MCF 10A (cell line): Measurements from ENCODE around the gene CD180. TPM values are rescaled to one million over a fixed set of nuclear protein-coding genes. Genes with fewer than 3 reads are reported as not detected.

Experiments
- BruUV-seq: library from RNA; stranded (reverse); fragments of 400-500 nt; replicated peaks from 2 replicates; lab custom pipeline; 2021; lab: Mats Ljungman, UMichigan
- CTCF ChIA-PET: fragments of 300-600 bp; sonication (Branson Sonifier 250); formaldehyde crosslinking; extraction: SDS; loops from one replicate; lab custom pipeline; 2021; ENCODE audit warnings: antibody characterized with exemption, inconsistent platforms; lab: Yijun Ruan, JAX
- POLR2A ChIA-PET: fragments of 300-600, 350-650 bp; sonication (Branson Sonifier 250); formaldehyde crosslinking; extraction: SDS; loops from one replicate; lab custom pipeline; 2020; ENCODE audit warnings: antibody characterized with exemption, inconsistent platforms; lab: Yijun Ruan, JAX
- DNase-seq: peaks from one replicate; pipeline ENCODE4 v3.0.0-alpha.2; 2018; ENCODE audit not compliant: unreplicated experiment
- H3K27ac Mint-ChIP-seq: one replicate; pipeline ENCODE4 v1.8.0; 2022; ENCODE audit warnings: mild to moderate bottlenecking, low read depth, mixed read lengths; ENCODE audit not compliant: unreplicated experiment
- H3K27me3 Mint-ChIP-seq: one replicate; pipeline ENCODE4 v1.8.0; 2022; ENCODE audit warnings: mixed read lengths; ENCODE audit not compliant: insufficient read depth, unreplicated experiment
- H3K36me3 Mint-ChIP-seq: one replicate; pipeline ENCODE4 v1.8.0; 2022; ENCODE audit warnings: mild to moderate bottlenecking, moderate library complexity, mixed read lengths; ENCODE audit not compliant: insufficient read depth, unreplicated experiment
- H3K4me1 Mint-ChIP-seq: one replicate; pipeline ENCODE4 v1.8.0; 2022; ENCODE audit warnings: mixed read lengths; ENCODE audit not compliant: insufficient read depth, unreplicated experiment
- H3K4me3 Mint-ChIP-seq: one replicate; pipeline ENCODE4 v1.8.0; 2022; ENCODE audit warnings: mild to moderate bottlenecking, moderate library complexity, mixed read lengths; ENCODE audit not compliant: unreplicated experiment
- H3K9me3 Mint-ChIP-seq: one replicate; pipeline ENCODE4 v1.8.0; 2022; ENCODE audit warnings: mixed read lengths; ENCODE audit not compliant: unreplicated experiment
- intact Hi-C: fragments of 100-400 bp; cut with micrococcal nuclease; formaldehyde crosslinking; loops from 2 replicates; pipeline ENCODE4 v1.14.1; 2022
- total RNA-seq: library from RNA; stranded (reverse); gene quantifications from 2 replicates; pipeline ENCODE4 v1.2.3, GENCODE V29; 2022
- TF ChIP-seq, protein P1 (sequence below): fragments of 200-600 bp; IDR thresholded peaks from one replicate; pipeline ENCODE4 v1.8.0; 2022; ENCODE audit warnings: antibody characterized with exemption, mild to moderate bottlenecking; ENCODE audit not compliant: unreplicated experiment

Gene CD180
- total RNA-seq, 1 experiment from 2014 or later = 0.07 TPM

DNA sequence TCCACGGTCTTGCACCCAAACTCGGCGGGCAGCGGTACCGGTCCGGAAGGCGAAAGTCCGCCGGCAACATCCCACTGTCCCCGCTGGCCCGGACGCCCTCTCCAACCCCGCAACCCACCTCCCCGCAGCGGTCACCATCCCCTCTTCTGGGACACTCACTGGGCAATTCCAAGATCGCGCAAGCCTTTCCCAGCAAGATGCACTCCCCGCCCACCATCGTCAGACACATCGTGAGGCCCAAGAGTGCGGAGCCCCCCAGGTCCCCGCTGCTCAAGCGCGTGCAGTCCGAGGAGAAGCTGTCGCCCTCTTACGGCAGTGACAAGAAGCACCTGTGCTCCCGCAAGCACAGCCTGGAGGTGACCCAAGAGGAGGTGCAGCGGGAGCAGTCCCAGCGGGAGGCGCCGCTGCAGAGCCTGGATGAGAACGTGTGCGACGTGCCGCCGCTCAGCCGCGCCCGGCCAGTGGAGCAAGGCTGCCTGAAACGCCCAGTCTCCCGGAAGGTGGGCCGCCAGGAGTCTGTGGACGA, 33.3 kb downstream of the CD180 start:
- no peaks in the 10 kb centered on the region for H3K9me3 Mint-ChIP-seq
- no peak overlapping the region for H3K27ac Mint-ChIP-seq
- DNase-seq = no peak
- no peak overlapping the region for H3K4me3 Mint-ChIP-seq
- no TSS peak for BruUV-seq
- intact Hi-C loops = no loop called here
- H3K36me3 Mint-ChIP-seq = peaks cover 46% of the 10 kb centered on the region
- POLR2A ChIA-PET = interaction anchor here (1.1 to 5.7 kb wide), 2 partner anchors 44 to 84 kb away, joined by 3 to 63 read pairs; no protein-coding TSS in a partner anchor
- H3K4me1 Mint-ChIP-seq = peaks cover 18% of the 10 kb centered on the region
- CTCF ChIA-PET = interaction anchor here (0.5 to 11.3 kb wide), 4 partner anchors 36 to 855 kb away, joined by 3 to 220 read pairs (median 4); no protein-coding TSS in a partner anchor
- TF ChIP-seq, protein P1, sequence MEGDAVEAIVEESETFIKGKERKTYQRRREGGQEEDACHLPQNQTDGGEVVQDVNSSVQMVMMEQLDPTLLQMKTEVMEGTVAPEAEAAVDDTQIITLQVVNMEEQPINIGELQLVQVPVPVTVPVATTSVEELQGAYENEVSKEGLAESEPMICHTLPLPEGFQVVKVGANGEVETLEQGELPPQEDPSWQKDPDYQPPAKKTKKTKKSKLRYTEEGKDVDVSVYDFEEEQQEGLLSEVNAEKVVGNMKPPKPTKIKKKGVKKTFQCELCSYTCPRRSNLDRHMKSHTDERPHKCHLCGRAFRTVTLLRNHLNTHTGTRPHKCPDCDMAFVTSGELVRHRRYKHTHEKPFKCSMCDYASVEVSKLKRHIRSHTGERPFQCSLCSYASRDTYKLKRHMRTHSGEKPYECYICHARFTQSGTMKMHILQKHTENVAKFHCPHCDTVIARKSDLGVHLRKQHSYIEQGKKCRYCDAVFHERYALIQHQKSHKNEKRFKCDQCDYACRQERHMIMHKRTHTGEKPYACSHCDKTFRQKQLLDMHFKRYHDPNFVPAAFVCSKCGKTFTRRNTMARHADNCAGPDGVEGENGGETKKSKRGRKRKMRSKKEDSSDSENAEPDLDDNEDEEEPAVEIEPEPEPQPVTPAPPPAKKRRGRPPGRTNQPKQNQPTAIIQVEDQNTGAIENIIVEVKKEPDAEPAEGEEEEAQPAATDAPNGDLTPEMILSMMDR = no peak
- no peaks in the 10 kb centered on the region for H3K27me3 Mint-ChIP-seq

DNA sequence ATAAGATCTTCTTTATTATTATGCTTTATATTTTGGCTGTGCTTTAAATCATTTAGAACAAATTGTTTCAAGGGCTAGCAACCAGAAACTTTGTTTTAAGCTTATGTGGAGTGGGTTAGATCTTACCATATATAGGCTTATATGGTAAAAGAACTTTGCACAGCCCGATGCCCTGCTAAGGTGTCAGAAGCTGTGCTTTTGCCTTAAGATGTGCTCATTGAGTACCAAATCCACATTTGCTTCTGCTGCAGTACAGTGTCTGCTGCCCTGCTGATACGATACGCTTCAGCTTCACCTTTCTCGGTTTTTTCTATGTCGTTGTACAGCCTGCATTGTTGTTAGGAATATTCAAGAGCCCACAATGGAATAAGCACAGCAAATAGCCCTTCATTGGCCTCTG, 34.8 kb downstream of the CD180 start:
- TF ChIP-seq, protein P1 = no peak
- ChIA-PET POLR2A (interaction anchor here (0.6 to 5.7 kb wide), 9 partner anchors 9 to 1604 kb away, joined by 3 to 63 read pairs (median 3); no protein-coding TSS in a partner anchor), CTCF (interaction anchor here (0.8 to 11.3 kb wide), 4 partner anchors 12 to 174 kb away, joined by 3 to 220 read pairs (median 6); no protein-coding TSS in a partner anchor)
- intact Hi-C loops = loop anchor here (1.0 kb wide), 1 partner anchor 48 kb away; no protein-coding TSS in a partner anchor
- Mint-ChIP-seq H3K27ac (no peak overlapping the region), H3K9me3 (no peaks in the 10 kb centered on the region), H3K36me3 (peaks cover 39% of the 10 kb centered on the region), H3K4me1 (peaks cover 18% of the 10 kb centered on the region), H3K27me3 (no peaks in the 10 kb centered on the region), H3K4me3 (no peak overlapping the region)
- no TSS peak for BruUV-seq
- DNase-seq = no peak

DNA sequence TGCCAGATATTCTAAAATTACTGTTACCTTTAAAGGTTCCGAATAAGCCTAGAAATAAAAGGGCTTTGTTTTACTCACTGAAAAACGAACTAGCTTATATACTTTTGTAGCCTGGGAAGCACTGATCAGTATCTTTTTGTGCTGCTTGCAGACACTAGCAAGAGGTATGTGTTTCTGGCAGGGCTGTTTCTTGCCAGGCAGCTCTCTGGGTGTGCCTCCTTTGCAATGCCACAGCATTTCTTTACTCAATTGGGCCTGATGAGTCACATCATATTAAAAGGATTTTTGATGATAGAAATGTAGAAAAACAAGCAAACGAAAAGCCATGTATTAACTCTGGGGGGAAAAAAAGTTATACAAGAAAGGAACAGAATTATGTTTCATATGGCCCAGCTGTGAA, 35.6 kb downstream of the CD180 start:
- TF ChIP-seq, protein P1 = no peak
- intact Hi-C loops = loop anchor here (1.0 kb wide), 1 partner anchor 48 kb away; no protein-coding TSS in a partner anchor
- peaks cover 18% of the 10 kb centered on the region for H3K4me1 Mint-ChIP-seq
- ChIA-PET CTCF (interaction anchor here (0.7 to 11.3 kb wide), 4 partner anchors 11 to 855 kb away, joined by 4 to 220 read pairs (median 6); no protein-coding TSS in a partner anchor), POLR2A (interaction anchor here (0.5 to 5.7 kb wide), 13 partner anchors 10 to 1083 kb away, joined by 3 to 63 read pairs (median 3); no protein-coding TSS in a partner anchor)
- peaks cover 43% of the 10 kb centered on the region for H3K36me3 Mint-ChIP-seq
- peak overlapping the region; percentile 1 for H3K4me3 Mint-ChIP-seq
- peak overlapping the region; percentile 50 for H3K27ac Mint-ChIP-seq
- peak; percentile 74 for DNase-seq
- no peaks in the 10 kb centered on the region for H3K9me3 Mint-ChIP-seq
- no TSS peak for BruUV-seq
- H3K27me3 Mint-ChIP-seq = no peaks in the 10 kb centered on the region

DNA sequence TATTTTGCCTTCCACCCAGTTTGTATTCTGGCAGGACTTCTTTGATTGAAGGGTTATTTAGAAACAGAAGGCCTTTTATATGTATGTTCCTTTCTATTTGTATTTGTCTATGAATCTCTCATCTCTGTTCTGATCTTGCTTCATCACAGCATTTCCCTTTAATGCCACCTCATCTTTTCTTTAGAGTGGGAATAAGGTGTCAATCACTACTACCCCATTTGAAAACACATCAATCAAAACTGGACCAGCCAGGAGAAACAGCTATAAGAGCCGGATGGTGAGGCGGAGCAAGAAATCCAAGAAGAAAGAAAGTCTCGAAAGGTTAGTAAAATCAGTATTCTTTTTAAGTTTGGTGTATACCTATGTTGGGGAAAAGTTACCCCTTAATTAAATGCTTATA, 36.3 kb downstream of the CD180 start:
- peaks cover 18% of the 10 kb centered on the region for H3K4me1 Mint-ChIP-seq

More for the DNA sequence above, 36.3 kb downstream of the CD180 start:
- no peak overlapping the region for H3K4me3 Mint-ChIP-seq
- H3K27me3 Mint-ChIP-seq = no peaks in the 10 kb centered on the region
- TF ChIP-seq, protein P1 = no peak
- POLR2A ChIA-PET = interaction anchor here (1.5 to 5.7 kb wide), 2 partner anchors 47 to 86 kb away, joined by 5 to 63 read pairs; no protein-coding TSS in a partner anchor
- intact Hi-C loops = no loop called here
- peak overlapping the region; percentile 50 for H3K27ac Mint-ChIP-seq
- no TSS peak for BruUV-seq
- H3K36me3 Mint-ChIP-seq = peaks cover 42% of the 10 kb centered on the region
- CTCF ChIA-PET = interaction anchor here (0.6 to 11.3 kb wide), 4 partner anchors 46 to 1093 kb away, joined by 4 to 220 read pairs (median 40); no protein-coding TSS in a partner anchor
- H3K9me3 Mint-ChIP-seq = no peaks in the 10 kb centered on the region
- DNase-seq = no peak
